K562 (cell line): ENCODE data around the gene COL13A1. TPM values are rescaled to one million over a fixed set of nuclear protein-coding genes. Genes with fewer than 3 reads are reported as not detected.
A peak's percentile ranks its signal among the peaks of the same experiment; 100 is the strongest.

ENCODE experiments used
- ATAC-seq: fragments of 200-7000 bp; cut with Tn5 transposase; 3 replicates; pipeline ENCODE4 v1.9.1; 2020; ENCODE audit warnings: moderate library complexity
- BruUV-seq: library from RNA; stranded (reverse); fragments of 400-500 nt; replicated peaks from 2 replicates; lab custom pipeline; 2021; lab: Mats Ljungman, UMichigan
- CTCF ChIA-PET: fragments of 300-600 bp; formaldehyde crosslinking; extraction: SDS; loops from one replicate; lab custom pipeline; 2021; ENCODE audit warnings: low intra/inter-chr PET ratio; lab: Yijun Ruan, JAX
- POLR2A ChIA-PET: fragments of 300-600, 350-650 bp; sonication (Branson Sonifier 250); formaldehyde crosslinking; extraction: SDS; loops from one replicate; lab custom pipeline; 2021; ENCODE audit warnings: antibody characterized with exemption, inconsistent platforms; lab: Yijun Ruan, JAX
- DNase-seq, 4 experiments: peaks; one replicate each; pipeline versions ENCODE4 v3.0.0 to v3.0.0-alpha.2; 2011 to 2018; ENCODE audit warnings: low spot score in 3 of 4, mixed read lengths in 3 of 4; ENCODE audit errors: extremely low read depth in 1 of 4
- FAIRE-seq: peaks from 2 replicates; lab custom pipeline; 2011; peaks lifted over from hg19 to GRCh38; lab: Jason Lieb, UNC
- H2AFZ ChIP-seq: 2 replicates; pipeline ENCODE4 v1.6.0; 2011; ENCODE audit warnings: low read depth, low read length, control low read depth, inconsistent platforms
- H3K27ac ChIP-seq: fragments of 200-600 bp; 3 replicates; pipeline ENCODE4 v1.8.0; 2011; ENCODE audit warnings: low read depth, mild to moderate bottlenecking, control low read depth, inconsistent platforms, low read length, moderate library complexity, mixed read lengths; ENCODE audit errors: extremely low read depth
- H3K27me3 ChIP-seq, 2 experiments: fragments of 300-600 bp in 1 of 2; 2 replicates in 1 of 2; 3 replicates in 1 of 2; pipeline versions ENCODE4 v1.6.0 to v1.8.0; 2011; ENCODE audit warnings: inconsistent platforms in 2 of 2, low read length in 2 of 2, mild to moderate bottlenecking in 1 of 2, mixed read lengths in 1 of 2, moderate library complexity in 1 of 2; ENCODE audit not compliant: control insufficient read depth in 2 of 2, insufficient read depth in 2 of 2
- H3K36me3 ChIP-seq: fragments of 300-600 bp; 3 replicates; pipeline ENCODE4 v1.8.0; 2011; ENCODE audit warnings: mild to moderate bottlenecking, low read length, inconsistent platforms; ENCODE audit not compliant: control insufficient read depth, insufficient read depth
- H3K4me1 ChIP-seq, 2 experiments: fragments of 200-600 bp in 1 of 2; replicated peaks in 1 of 2; 2 replicates in 1 of 2; 3 replicates in 1 of 2; pipeline versions ENCODE4 v1.5.1 to v1.8.0; 2011; ENCODE audit warnings: inconsistent platforms in 2 of 2, low read length in 2 of 2, mild to moderate bottlenecking in 1 of 2, mixed read lengths in 1 of 2, moderate library complexity in 1 of 2; ENCODE audit not compliant: control insufficient read depth in 2 of 2, insufficient read depth in 2 of 2
- H3K4me2 ChIP-seq: 2 replicates; pipeline ENCODE4 v1.6.1; 2011; ENCODE audit warnings: low read length, control low read depth, inconsistent platforms, mixed read lengths; ENCODE audit not compliant: insufficient read depth
- H3K4me3 ChIP-seq: fragments of 200-600 bp; sonication (generic), shearing (Covaris generic); 2 replicates; pipeline ENCODE4 v1.5.1; 2016; ENCODE audit warnings: control low read depth, inconsistent platforms
- H3K79me2 ChIP-seq: fragments of 200-600 bp; 3 replicates; pipeline ENCODE4 v1.8.0; 2011; ENCODE audit warnings: low read length, inconsistent platforms; ENCODE audit not compliant: control insufficient read depth, insufficient read depth
- H3K9ac ChIP-seq, 2 experiments: 2 replicates each; pipeline versions ENCODE4 v1.6.0 to v1.6.1; 2011; ENCODE audit warnings: low read depth in 2 of 2, low read length in 2 of 2, control low read depth in 1 of 2, inconsistent platforms in 1 of 2, mild to moderate bottlenecking in 1 of 2, mixed read lengths in 1 of 2; ENCODE audit not compliant: insufficient read depth in 1 of 2
- H3K9me1 ChIP-seq: one replicate; pipeline ENCODE4 v1.6.0; 2011; ENCODE audit warnings: inconsistent platforms, mild to moderate bottlenecking, low read length, moderate library complexity; ENCODE audit not compliant: control insufficient read depth, insufficient read depth
- H3K9me3 ChIP-seq: replicated peaks from 2 replicates; pipeline ENCODE4 v1.5.1; 2011; ENCODE audit warnings: low read depth, low read length, inconsistent platforms; ENCODE audit not compliant: control insufficient read depth, insufficient read depth
- H4K20me1 ChIP-seq: replicated peaks from 2 replicates; pipeline ENCODE4 v1.6.1; 2011; ENCODE audit warnings: low read length, inconsistent platforms, mixed read lengths; ENCODE audit not compliant: control insufficient read depth, insufficient read depth
- DACH1 ChIP-seq: fragments of 450-650 bp; IDR thresholded peaks from 2 replicates; pipeline ENCODE4 v1.6.1; 2018; ENCODE audit not compliant: partially characterized antibody
- JUND ChIP-seq, 2 experiments: IDR thresholded peaks; 2 replicates in 1 of 2; 3 replicates in 1 of 2; pipeline ENCODE4 v1.6.1; 2011; ENCODE audit warnings: borderline replicate concordance in 2 of 2, low read depth in 2 of 2, low read length in 2 of 2, improper control_type of control experiment in 1 of 2, missing biosample characterization in 1 of 2, missing genetic modification characterization in 1 of 2, missing genetic modification reagents in 1 of 2
- RREB1 ChIP-seq: fragments of 250-450 bp; sonication (Bioruptor Pico); IDR thresholded peaks from 2 replicates; pipeline ENCODE4 v1.4.0; 2020
- SMAD3 ChIP-seq: fragments of 450-650 bp; formaldehyde crosslinking; conservative IDR thresholded peaks from 2 replicates; pipeline ENCODE4 v1.4.0; 2020; ENCODE audit warnings: mild to moderate bottlenecking
- TAF15 ChIP-seq: fragments of 200-400 bp; formaldehyde crosslinking; IDR thresholded peaks from 2 replicates; pipeline ENCODE4 v1.6.1; 2017; ENCODE audit warnings: mild to moderate bottlenecking, low read depth, low read length, moderate library complexity
- ZNF232 ChIP-seq: sonication (generic); formaldehyde crosslinking; IDR thresholded peaks from 2 replicates; pipeline ENCODE4 v1.8.0; 2022; ENCODE audit warnings: mild to moderate bottlenecking, missing genetic modification reagents
- ZNF431 ChIP-seq: sonication (generic); formaldehyde crosslinking; IDR thresholded peaks from 2 replicates; pipeline ENCODE4 v1.8.0; 2022; ENCODE audit warnings: mild to moderate bottlenecking, missing genetic modification reagents
- WGBS: fragments of 100-300 bp; shearing (Covaris generic); methylation state at CpG from one replicate; pipeline ENCODE4 v1.1.6; 2016; ENCODE audit warnings: low coverage, mixed read lengths; ENCODE audit not compliant: insufficient coverage; ENCODE audit errors: missing lambda C conversion rate; 5-methylcytosine and 5-hydroxymethylcytosine counted together
- in situ Hi-C: fragments of 300-500 bp; cut with MboI; formaldehyde crosslinking; loops from 4 replicates; pipeline ENCODE4 v1.15.0; 2018; ENCODE audit warnings: inconsistent platforms, mixed read lengths
- intact Hi-C: fragments of 100-400 bp; cut with micrococcal nuclease; formaldehyde crosslinking; loops from 2 replicates; pipeline ENCODE4 v1.14.2; 2022
- polyA plus RNA-seq, 8 experiments: library from polyadenylated mRNA; depleted of rRNA in 4 of 8; stranded (reverse) in 5 of 8; unstranded in 3 of 8; fragments of >200 nt; fragmentation: Nextera tagmentation in 2 of 8; fragmentation: Illumina TruSeq in 1 of 8; extraction: Ambion mirVana in 2 of 8; extraction: Trizol in 1 of 8; gene quantifications; 2 replicates each; pipeline versions ENCODE4 v1.2.1 to v1.2.3, GENCODE V29; 2011 to 2014; ENCODE audit warnings: inconsistent platforms in 1 of 8, missing spikeins in 1 of 8
- total RNA-seq, 7 experiments: library from RNA; depleted of rRNA in 6 of 7; stranded (reverse); fragments of >200 nt in 6 of 7; fragmentation: Illumina TruSeq in 2 of 7; extraction: Trizol in 2 of 7; gene quantifications; 2 replicates each; pipeline versions ENCODE4 v1.2.1 to v1.2.3, GENCODE V29; 2011 to 2021; ENCODE audit warnings: low replicate concordance in 1 of 7

The COL13A1 gene
- total and polyA plus RNA-seq, 9 of the 15 experiments (the other 6 are each of a cell fraction or from before 2014, with no cell fraction given) = not detected

- H3K27me3 ChIP-seq = peaks cover under 1 to 34% of the 10 kb centered on the region in 2 experiments; a peak in 4 of 5 replicates
- DNase-seq (no peak), ATAC-seq (no peak), FAIRE-seq (no peak)
- H3K36me3 ChIP-seq = no peaks in the 10 kb centered on the region
- peaks cover 6 to 7% of the 10 kb centered on the region in 2 experiments; a peak in 3 of 5 replicates for H3K4me1 ChIP-seq
- no peaks in the 10 kb centered on the region for H3K9me1 ChIP-seq
- in situ Hi-C loops = no loop called here
- H3K4me3 ChIP-seq = no peak overlapping the region
- intact Hi-C loops = no loop called here
- CTCF ChIA-PET = no interaction called here
- H3K9ac ChIP-seq = no peak overlapping the region
- no peaks in the 10 kb centered on the region for H3K9me3 ChIP-seq
- H3K27ac ChIP-seq = no peak overlapping the region
- H4K20me1 ChIP-seq = peaks cover 4% of the 10 kb centered on the region; the same call in 1 of the 2 replicates
- no peak overlapping the region for H2AFZ ChIP-seq
- no TSS peak for BruUV-seq
- no peaks in the 10 kb centered on the region for H3K79me2 ChIP-seq
- POLR2A ChIA-PET = interaction anchor here (0.5 to 0.6 kb wide), 2 partner anchors 15 to 24 kb away, joined by 3 read pairs; no protein-coding TSS in a partner anchor
- no peak overlapping the region for H3K4me2 ChIP-seq
- TF ChIP-seq RREB1 (CRISPR knock-in tag) (no peak), ZNF431 (CRISPR knock-in tag) (no peak), DACH1 (peak; percentile 96), JUND (IDR thresholded peaks at IDR 0.05; ENCODE audit: borderline replicate concordance, low read depth, low read length) (no peak), JUND (tag; IDR thresholded peaks at IDR 0.05; ENCODE audit: borderline replicate concordance, low read depth, low read length) (no peak), SMAD3 (CRISPR knock-in tag) (no peak), ZNF232 (CRISPR knock-in tag) (0 out of 2 replicates have a peak, but pooled peaks have one; percentile 21), TAF15 (no peak)
- WGBS = 2% methylated on average over 6 of the region's 6 CpGs
These were observed 53.8 kb downstream of the COL13A1 start for GRCh38 chr10:69855346-69856111.
